ENCODE results near the gene SLC24A1. TPM values are rescaled to one million over a fixed set of nuclear protein-coding genes. Genes with fewer than 3 reads are reported as not detected.

The SLC24A1 gene
- total RNA-seq, 6 experiments from 2014 or later = 7.4 to 14.6 (median 11.7) TPM

GRCh38 chr15:65619626-65620290 lies 2.0 kb upstream of the SLC24A1 start:
- Mint-ChIP-seq H3K9me3 (no peaks in the 10 kb centered on the region; the same call in 1 of the 2 replicates), H3K36me3 (ENCODE audit: low read depth) (peaks cover 19% of the 10 kb centered on the region)
- TF ChIP-seq CTCF (IDR thresholded peaks at IDR 0.05) = no peak

GRCh38 chr15:65620833-65621232 lies 905 bp upstream of the SLC24A1 start:
- no peak for DNase-seq
- no peak overlapping the region for H3K4me3 Mint-ChIP-seq

More at GRCh38 chr15:65619626-65620290, 2.0 kb upstream of the SLC24A1 start:
- no peak overlapping the region for H3K27ac Mint-ChIP-seq
- no peaks in the 10 kb centered on the region for H3K4me1 Mint-ChIP-seq (ENCODE audit: low read depth)
- DNase-seq = no peak
- no peaks in the 10 kb centered on the region; the same call in 1 of the 2 replicates for H3K27me3 Mint-ChIP-seq (ENCODE audit: insufficient read depth)
- no peak overlapping the region for H3K4me3 Mint-ChIP-seq

GRCh38 chr15:65623103-65623502 lies 1.4 kb downstream of the SLC24A1 start:
- Mint-ChIP-seq H3K9me3 (no peaks in the 10 kb centered on the region), H3K36me3 (ENCODE audit: low read depth) (peaks cover 15% of the 10 kb centered on the region), H3K27me3 (ENCODE audit: insufficient read depth) (no peaks in the 10 kb centered on the region; the same call in 1 of the 2 replicates), H3K27ac (no peak overlapping the region), H3K4me1 (ENCODE audit: low read depth) (no peaks in the 10 kb centered on the region), H3K4me3 (no peak overlapping the region)
- no peak for DNase-seq
- no peak for TF ChIP-seq CTCF (IDR thresholded peaks at IDR 0.05)

More at GRCh38 chr15:65620833-65621232, 905 bp upstream of the SLC24A1 start:
- no peaks in the 10 kb centered on the region; the same call in 1 of the 2 replicates for H3K9me3 Mint-ChIP-seq
- peaks cover 26% of the 10 kb centered on the region for H3K36me3 Mint-ChIP-seq (ENCODE audit: low read depth)
- H3K27ac Mint-ChIP-seq = no peak overlapping the region
- no peaks in the 10 kb centered on the region for H3K4me1 Mint-ChIP-seq (ENCODE audit: low read depth)
- no peak for TF ChIP-seq CTCF (IDR thresholded peaks at IDR 0.05)
- no peaks in the 10 kb centered on the region; the same call in 1 of the 2 replicates for H3K27me3 Mint-ChIP-seq (ENCODE audit: insufficient read depth)

GRCh38 chr15:65626856-65627255 lies 5.1 kb downstream of the SLC24A1 start:
- DNase-seq = no peak
- no peak overlapping the region for H3K4me3 Mint-ChIP-seq
- peaks cover 18% of the 10 kb centered on the region for H3K4me1 Mint-ChIP-seq (ENCODE audit: low read depth)
- TF ChIP-seq CTCF (IDR thresholded peaks at IDR 0.05) = no peak
- H3K27me3 Mint-ChIP-seq (ENCODE audit: insufficient read depth) = no peaks in the 10 kb centered on the region; the same call in 1 of the 2 replicates
- peaks cover 15% of the 10 kb centered on the region for H3K36me3 Mint-ChIP-seq (ENCODE audit: low read depth)
- no peak overlapping the region for H3K27ac Mint-ChIP-seq
- H3K9me3 Mint-ChIP-seq = no peaks in the 10 kb centered on the region

- H3K27me3 Mint-ChIP-seq (ENCODE audit: insufficient read depth) = no peaks in the 10 kb centered on the region; the same call in 1 of the 2 replicates
- no peak overlapping the region for H3K27ac Mint-ChIP-seq
- H3K4me1 Mint-ChIP-seq (ENCODE audit: low read depth) = peaks cover 41% of the 10 kb centered on the region
- no peaks in the 10 kb centered on the region for H3K9me3 Mint-ChIP-seq
- H3K4me3 Mint-ChIP-seq = no peak overlapping the region
- TF ChIP-seq CTCF (IDR thresholded peaks at IDR 0.05) = no peak
- peaks cover 10% of the 10 kb centered on the region for H3K36me3 Mint-ChIP-seq (ENCODE audit: low read depth)
- DNase-seq = no peak
These were observed 7.8 kb downstream of the SLC24A1 start for GRCh38 chr15:65629548-65629947.
